HepG2 (cell line): Measurements from ENCODE around the gene BPI. TPM values are rescaled to one million over a fixed set of nuclear protein-coding genes. Genes with fewer than 3 reads are reported as not detected.

Source experiments
- ARID5B ChIP-seq: IDR thresholded peaks from 2 replicates; pipeline ENCODE4 v1.4.0; 2020; ENCODE audit warnings: mild to moderate bottlenecking, missing genetic modification reagents
- ATM ChIP-seq: fragments of 450-650 bp; IDR thresholded peaks from 2 replicates; pipeline ENCODE4 v1.7.1; 2017; ENCODE audit warnings: mild to moderate bottlenecking, borderline replicate concordance
- DZIP1 ChIP-seq: sonication (generic); formaldehyde crosslinking; IDR thresholded peaks from 2 replicates; pipeline ENCODE4 v1.5.0; 2020; ENCODE audit warnings: mild to moderate bottlenecking, missing genetic modification reagents
- GZF1 ChIP-seq: sonication (generic); formaldehyde crosslinking; IDR thresholded peaks from 2 replicates; pipeline ENCODE4 v1.5.1; 2020; ENCODE audit warnings: mild to moderate bottlenecking, missing genetic modification reagents
- HDAC6 ChIP-seq: fragments of 200-600 bp; sonication (generic); IDR thresholded peaks from 2 replicates; pipeline ENCODE4 v1.7.0; 2017; ENCODE audit warnings: mild to moderate bottlenecking, antibody characterized with exemption, low read length, low read depth
- HES4 ChIP-seq: sonication (generic); formaldehyde crosslinking; IDR thresholded peaks from 2 replicates; pipeline ENCODE4 v1.9.0; 2021; ENCODE audit warnings: mild to moderate bottlenecking, missing genetic modification reagents, borderline replicate concordance
- MXD1 ChIP-seq: sonication (generic); formaldehyde crosslinking; IDR thresholded peaks from 2 replicates; pipeline ENCODE4 v1.4.0; 2020; ENCODE audit warnings: mild to moderate bottlenecking, missing genetic modification reagents
- SMARCC2 ChIP-seq: fragments of 450-650 bp; IDR thresholded peaks from 2 replicates; pipeline ENCODE4 v1.6.1; 2017; ENCODE audit warnings: antibody characterized with exemption, mild to moderate bottlenecking
- TEF ChIP-seq: sonication (generic); formaldehyde crosslinking; IDR thresholded peaks from 2 replicates; pipeline ENCODE4 v1.5.0; 2020; ENCODE audit warnings: missing genetic modification reagents
- TFAP4 ChIP-seq: sonication (generic); IDR thresholded peaks from 2 replicates; pipeline ENCODE4 v1.6.1; 2016; ENCODE audit warnings: low read depth, borderline replicate concordance
- U2AF1 ChIP-seq: fragments of 200-400 bp; formaldehyde crosslinking; optimal IDR thresholded peaks from 2 replicates; pipeline ENCODE3; 2017; ENCODE audit warnings: mild to moderate bottlenecking, low read depth, low read length
- ZBTB37 ChIP-seq: sonication (generic); formaldehyde crosslinking; IDR thresholded peaks from 2 replicates; pipeline ENCODE4 v1.4.0; 2020; ENCODE audit warnings: mild to moderate bottlenecking, missing genetic modification reagents
- ZFP90 ChIP-seq: sonication (generic); formaldehyde crosslinking; IDR thresholded peaks from 2 replicates; pipeline ENCODE4 v1.8.0; 2022; ENCODE audit warnings: missing genetic modification reagents, mild to moderate bottlenecking, inconsistent platforms, borderline replicate concordance
- ZNF124 ChIP-seq: sonication (generic); formaldehyde crosslinking; IDR thresholded peaks from 2 replicates; pipeline ENCODE4 v1.4.0; 2020; ENCODE audit warnings: missing genetic modification reagents
- ZNF354B ChIP-seq: sonication (generic); formaldehyde crosslinking; IDR thresholded peaks from 2 replicates; pipeline ENCODE4 v1.8.0; 2022; ENCODE audit warnings: mild to moderate bottlenecking, missing genetic modification reagents
- ZNF780A ChIP-seq: sonication (generic); formaldehyde crosslinking; IDR thresholded peaks from 2 replicates; pipeline ENCODE4 v1.8.0; 2022; ENCODE audit warnings: mild to moderate bottlenecking, missing genetic modification reagents, moderate library complexity
- polyA plus RNA-seq, 8 experiments: library from polyadenylated mRNA; depleted of rRNA in 3 of 8; stranded (reverse) in 7 of 8; unstranded in 1 of 8; fragments of >200 nt; fragmentation: Illumina TruSeq in 4 of 8; extraction: Trizol in 4 of 8; gene quantifications; 2 replicates each; pipeline versions ENCODE4 v1.2.1 to v1.2.3, GENCODE V29; 2011 to 2016; ENCODE audit warnings: low read depth in 4 of 8, missing spikeins in 1 of 8, mixed read lengths in 1 of 8; ENCODE audit not compliant: insufficient read depth in 1 of 8
- total RNA-seq, 5 experiments: library from RNA; depleted of rRNA; stranded (reverse); fragments of >200 nt; fragmentation: Illumina TruSeq; extraction: Trizol; gene quantifications; 2 replicates each; pipeline ENCODE4 v1.2.3, GENCODE V29; 2016; ENCODE audit warnings: low read depth in 1 of 5

The BPI gene
- total and polyA plus RNA-seq, 2 of the 13 experiments (the other 11 are each of a cell fraction or from before 2014, with no cell fraction given) = not detected

- no peak for TF ChIP-seq ARID5B (CRISPR knock-in tag)
- TF ChIP-seq ZNF780A (CRISPR knock-in tag) = no peak
- no peak for TF ChIP-seq TEF (CRISPR knock-in tag)
- no peak for TF ChIP-seq ZBTB37
- no peak for TF ChIP-seq DZIP1 (CRISPR knock-in tag)
- no peak for TF ChIP-seq U2AF1
- TF ChIP-seq MXD1 (CRISPR knock-in tag) = no peak
- TF ChIP-seq GZF1 (CRISPR knock-in tag) = no peak
- no peak for TF ChIP-seq HDAC6
- no peak for TF ChIP-seq HES4 (CRISPR knock-in tag)
- TF ChIP-seq ZNF124 (CRISPR knock-in tag) = no peak
- no peak for TF ChIP-seq SMARCC2
- TF ChIP-seq ZFP90 (CRISPR knock-in tag) = no peak
- no peak for TF ChIP-seq ATM
- TF ChIP-seq ZNF354B (CRISPR knock-in tag) = no peak
- TF ChIP-seq TFAP4 = peak; percentile 63; the same call in 1 of the 2 replicates
These were observed 33.7 kb downstream of the BPI start (continued) for GRCh38 chr20:38337561-38338140.
